GM19023 (cell line): ENCODE data around the gene INVS.
"Not testable (repeated sequence)": the region's sequence is repeated elsewhere in the genome, so short reads cannot be mapped to it uniquely, and the experiment has no call there.

Experiments
- ATAC-seq: cut with Tn5 transposase; IDR thresholded peaks from one replicate; pipeline ENCODE4 v1.9.1; 2021; ENCODE audit warnings: mild to moderate bottlenecking, moderate library complexity; ENCODE audit not compliant: unreplicated experiment

The INVS gene

GRCh38 chr9:100083448-100084127 is 15.5 kb upstream of the INVS start:
- ATAC-seq, result peak; percentile 50

DNA sequence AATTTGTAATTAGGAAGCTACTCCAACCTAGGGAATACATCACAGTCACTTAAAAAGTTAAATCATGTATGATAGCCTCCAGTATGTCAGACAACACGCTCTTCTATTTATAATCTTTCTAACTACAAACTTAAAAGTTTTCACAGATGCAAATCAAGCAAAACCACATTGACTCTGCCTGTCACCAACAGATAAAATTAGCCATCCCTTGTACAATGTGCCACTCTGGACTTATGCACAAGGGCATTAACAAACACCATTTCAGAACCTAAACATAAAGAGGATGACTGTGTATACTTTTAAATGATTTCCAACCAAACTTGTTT is 15.0 kb upstream of the INVS start:
- peak; percentile 52 for ATAC-seq

GRCh38 chr9:100084734-100085133 is 14.3 kb upstream of the INVS start:
- ATAC-seq, result peak; percentile 79

- ATAC-seq, result no peak
These were observed 12.9 kb upstream of the INVS start for GRCh38 chr9:100086097-100086635.

DNA sequence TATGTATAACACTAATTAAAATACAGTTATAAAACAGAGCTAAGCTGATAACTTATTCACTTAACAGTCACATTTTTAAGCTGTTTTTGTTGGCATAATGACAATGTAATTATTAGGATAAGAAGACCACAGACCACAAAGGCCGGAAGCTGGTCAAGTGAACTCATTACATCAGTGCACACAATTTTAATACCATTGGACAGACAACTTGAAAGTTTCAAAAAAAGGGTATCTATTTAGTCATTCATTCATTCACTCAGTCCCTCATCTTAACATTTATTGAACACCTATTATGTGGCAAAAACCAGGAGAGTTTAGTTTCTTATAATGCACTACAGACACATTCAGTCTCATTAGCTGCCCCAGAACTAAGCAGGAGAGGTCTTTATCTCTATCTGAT is 11.8 kb upstream of the INVS start:
- no peak for ATAC-seq

DNA sequence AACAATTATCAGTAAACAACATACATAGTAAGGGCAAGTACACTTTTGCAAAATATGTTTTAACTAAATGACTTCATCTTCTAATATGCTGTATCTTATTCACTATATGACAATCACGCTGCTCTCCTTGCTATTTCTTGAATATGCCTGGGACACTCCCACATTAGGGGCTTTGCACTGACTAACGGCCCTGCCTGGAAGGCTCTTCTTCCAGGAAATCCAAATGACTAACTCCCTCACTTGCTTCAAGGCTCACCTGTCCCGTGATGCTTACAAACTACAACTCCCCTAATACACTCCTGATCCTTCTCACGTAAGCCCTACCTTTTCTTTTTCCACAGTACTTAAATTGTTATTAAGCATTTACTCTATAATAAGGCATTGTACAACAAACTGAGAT is 10.8 kb upstream of the INVS start:
- ATAC-seq, result no peak

- ATAC-seq, result no peak
These were observed 8.2 kb upstream of the INVS start for GRCh38 chr9:100090880-100091279.

- no peak for ATAC-seq
These were observed 7.4 kb upstream of the INVS start for GRCh38 chr9:100091650-100092049.

- no peak for ATAC-seq
These were observed 7.0 kb upstream of the INVS start for GRCh38 chr9:100092066-100092465.

DNA sequence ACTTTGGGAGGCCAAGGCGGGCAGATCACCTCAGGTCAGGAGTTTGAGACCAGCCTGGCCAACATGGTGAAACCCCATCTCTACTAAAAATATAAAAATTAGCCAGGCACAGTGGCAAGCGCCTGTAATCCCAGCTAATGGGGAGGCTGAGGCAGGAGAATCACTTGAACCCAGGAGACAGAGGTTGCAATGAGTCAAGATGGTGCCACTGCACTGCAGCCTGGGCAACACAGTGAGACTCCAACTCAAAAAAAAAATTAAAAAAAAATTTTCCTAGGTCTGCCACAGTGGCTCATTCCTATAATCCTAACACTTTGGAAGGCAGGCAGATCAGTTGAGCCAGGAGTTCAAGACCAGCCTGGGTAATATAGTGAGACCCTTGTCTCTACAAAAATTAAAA is 4.6 kb upstream of the INVS start:
- not testable (repeated sequence) for ATAC-seq

GRCh38 chr9:100096378-100096916 is 2.6 kb upstream of the INVS start:
- no peak for ATAC-seq

DNA sequence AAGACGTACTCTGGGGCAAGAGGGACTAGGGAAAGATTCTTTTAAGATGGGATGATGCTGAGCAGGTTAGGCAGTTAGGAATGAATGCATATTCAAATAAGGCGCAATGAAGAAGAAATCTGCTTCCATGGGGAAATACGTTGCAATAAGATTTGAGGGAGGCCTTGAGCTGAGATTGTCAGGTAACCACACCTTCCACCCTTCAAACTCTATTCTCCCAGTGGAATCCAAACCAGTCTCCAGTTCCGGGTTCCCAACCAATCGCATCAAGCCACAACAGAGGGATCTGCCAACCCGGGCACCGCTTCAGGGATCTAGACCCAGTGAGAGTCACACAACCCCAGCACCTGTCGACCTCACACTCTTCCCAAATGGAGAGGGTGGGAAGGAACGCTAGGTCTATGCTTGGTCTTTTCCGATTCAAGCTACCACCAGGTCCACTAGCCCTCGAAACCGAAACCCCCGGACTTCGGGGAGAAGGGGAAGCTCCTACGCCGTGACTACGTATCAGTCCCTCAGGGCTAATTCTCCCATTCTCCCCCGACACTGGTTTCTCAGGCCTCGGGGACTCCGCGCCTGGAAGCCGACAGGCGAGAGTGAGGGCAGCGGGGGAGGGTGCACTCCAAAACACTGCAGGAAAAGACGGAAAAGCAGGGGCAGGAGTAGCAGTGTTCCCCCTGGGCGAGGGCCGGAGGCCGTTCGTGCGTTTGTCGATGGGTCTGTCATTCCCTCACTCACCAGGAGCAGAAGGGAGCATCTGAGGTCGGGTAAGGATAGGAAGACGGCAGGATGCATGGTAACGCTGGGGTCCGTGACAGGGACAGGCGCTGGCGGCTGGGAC is 777 bp upstream of the INVS start:
- peak; percentile 13 for ATAC-seq

DNA sequence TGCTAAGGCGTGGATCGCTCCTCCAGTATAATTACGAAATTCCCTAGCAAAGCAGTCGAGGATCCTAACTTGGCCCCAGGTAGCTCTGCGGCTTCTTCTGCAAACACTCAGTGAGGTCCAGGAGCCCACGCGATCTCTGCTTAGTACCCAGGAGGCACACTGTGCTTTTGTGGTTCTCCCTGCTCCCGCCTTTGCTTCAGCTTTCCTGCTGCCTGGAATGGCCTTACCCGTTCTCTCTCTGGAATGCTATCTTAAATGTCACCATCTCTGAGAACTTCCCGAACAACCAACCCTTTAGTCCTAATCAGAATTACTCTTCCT is 639 bp downstream of the INVS start:
- ATAC-seq, result no peak

- ATAC-seq, result no peak
These were observed 1.2 kb downstream of the INVS start for GRCh38 chr9:100100146-100100667.

- no peak for ATAC-seq
These were observed 2.6 kb downstream of the INVS start for GRCh38 chr9:100101608-100102007.

- no peak for ATAC-seq
These were observed 5.3 kb downstream of the INVS start for GRCh38 chr9:100104314-100104713.

- ATAC-seq, result no peak
These were observed 6.8 kb downstream of the INVS start for GRCh38 chr9:100105861-100106260.

DNA sequence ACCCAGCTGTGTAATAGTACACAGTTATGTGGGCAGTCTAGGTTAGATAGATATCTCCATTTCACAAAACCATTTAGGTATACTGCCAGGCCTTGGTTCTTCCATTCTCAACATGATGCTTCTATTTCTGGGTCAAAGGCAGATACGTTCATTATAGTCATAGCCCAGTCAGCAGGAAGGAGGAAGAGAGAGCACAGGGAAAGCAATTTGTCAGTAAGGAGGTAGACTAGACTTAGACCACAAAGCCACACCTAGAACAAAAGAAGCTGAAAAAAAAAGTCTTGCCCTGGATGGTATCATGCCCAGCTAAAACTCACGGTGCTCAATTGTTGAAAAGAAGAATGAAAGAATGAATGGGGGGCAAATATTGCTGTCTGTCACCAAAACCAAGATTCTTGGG is 7.6 kb downstream of the INVS start:
- ATAC-seq, result no peak

- no peak for ATAC-seq
These were observed 9.5 kb downstream of the INVS start for GRCh38 chr9:100108559-100108958.

- ATAC-seq, result no peak
These were observed 12.2 kb downstream of the INVS start for GRCh38 chr9:100111235-100111634.

GRCh38 chr9:100112677-100113336 is 13.8 kb downstream of the INVS start:
- ATAC-seq, result no peak
